ENCODE results near the gene HEXA.

The HEXA gene

GRCh38 chr15:72372361-72372760, 3.5 kb downstream of the HEXA start:
- TF ChIP-seq CTCF (IDR thresholded peaks at IDR 0.05; ENCODE audit: extremely low read depth, missing control alignments) = no peak
- DNase-seq (ENCODE audit: low spot score) = no peak

- no peak for DNase-seq (ENCODE audit: low spot score)
- no peak for TF ChIP-seq CTCF (IDR thresholded peaks at IDR 0.05; ENCODE audit: extremely low read depth, missing control alignments)
Observed at GRCh38 chr15:72369964-72370363, 5.8 kb downstream of the HEXA start.

GRCh38 chr15:72368899-72369298, 6.9 kb downstream of the HEXA start:
- TF ChIP-seq CTCF (IDR thresholded peaks at IDR 0.05; ENCODE audit: extremely low read depth, missing control alignments) = no peak
- DNase-seq (ENCODE audit: low spot score) = no peak

- no peak for DNase-seq (ENCODE audit: low spot score)
- TF ChIP-seq CTCF (IDR thresholded peaks at IDR 0.05; ENCODE audit: extremely low read depth, missing control alignments) = no peak
Observed at GRCh38 chr15:72368325-72368724, 7.5 kb downstream of the HEXA start.

GRCh38 chr15:72365844-72366243, 10.0 kb downstream of the HEXA start:
- DNase-seq (ENCODE audit: low spot score) = peak; percentile 56
- no peak for TF ChIP-seq CTCF (IDR thresholded peaks at IDR 0.05; ENCODE audit: extremely low read depth, missing control alignments)

- DNase-seq (ENCODE audit: low spot score) = no peak
- TF ChIP-seq CTCF (IDR thresholded peaks at IDR 0.05; ENCODE audit: extremely low read depth, missing control alignments) = no peak
Observed at GRCh38 chr15:72361176-72361575, 14.6 kb downstream of the HEXA start.

- no peak for TF ChIP-seq CTCF (IDR thresholded peaks at IDR 0.05; ENCODE audit: extremely low read depth, missing control alignments)
- DNase-seq (ENCODE audit: low spot score) = peak; percentile 24
Observed at GRCh38 chr15:72358650-72359171, 17.1 kb downstream of the HEXA start.
